SU-DHL-6 (cell line): ENCODE results near the gene NUBPL.
"Not testable (repeated sequence)": the region's sequence is repeated elsewhere in the genome, so short reads cannot be mapped to it uniquely, and the experiment has no call there.

ENCODE experiments used
- H2AFZ ChIP-seq: fragments of 200-600 bp; sonication (generic); 2 replicates; pipeline ENCODE4 v1.6.1; 2014; ENCODE audit warnings: low read depth, mild to moderate bottlenecking, moderate library complexity, mixed read lengths, antibody characterized with exemption, low read length; ENCODE audit not compliant: severe bottlenecking
- H3F3A ChIP-seq: fragments of 200-600 bp; shearing (Covaris generic); 2 replicates; pipeline ENCODE4 v1.6.0; 2016; ENCODE audit warnings: antibody characterized with exemption, mild to moderate bottlenecking; ENCODE audit not compliant: insufficient read depth
- H3K27ac ChIP-seq: fragments of 200-600 bp; sonication (generic); 2 replicates; pipeline ENCODE4 v1.5.1; 2016; ENCODE audit warnings: low read depth, mild to moderate bottlenecking, low read length, moderate library complexity, mixed read lengths
- H3K27me3 ChIP-seq: fragments of 200-600 bp; sonication (generic), shearing (Covaris generic); 2 replicates; pipeline ENCODE4 v1.6.0; 2014; ENCODE audit warnings: mild to moderate bottlenecking, low read length
- H3K36me3 ChIP-seq: fragments of 200-600 bp; sonication (generic); 2 replicates; pipeline ENCODE4 v1.6.1; 2014; ENCODE audit warnings: mild to moderate bottlenecking, low read length, mixed read lengths
- H3K4me2 ChIP-seq: fragments of 300-600, 200-600 bp; shearing (Covaris generic), sonication (generic); 2 replicates; pipeline ENCODE4 v1.6.0; 2014; ENCODE audit warnings: low read length, low read depth, mild to moderate bottlenecking; ENCODE audit not compliant: poor library complexity, severe bottlenecking
- H3K4me3 ChIP-seq: fragments of 200-600 bp; sonication (generic); 2 replicates; pipeline ENCODE4 v1.5.1; 2014; ENCODE audit warnings: antibody characterized with exemption, low read length, mild to moderate bottlenecking, mixed read lengths; ENCODE audit not compliant: insufficient read depth, poor library complexity, severe bottlenecking
- H3K79me2 ChIP-seq: fragments of 200-600 bp; sonication (generic); 2 replicates; pipeline ENCODE4 v1.6.1; 2014; ENCODE audit warnings: mild to moderate bottlenecking, low read length, moderate library complexity; ENCODE audit not compliant: insufficient read depth
- H3K9ac ChIP-seq: fragments of 200-600 bp; sonication (generic); 2 replicates; pipeline ENCODE4 v1.7.0; 2014; ENCODE audit warnings: mild to moderate bottlenecking, low read length
- H3K9me2 ChIP-seq: fragments of 200-600 bp; sonication (generic); replicated peaks from 2 replicates; pipeline ENCODE4 v1.6.1; 2014; ENCODE audit warnings: low read length; ENCODE audit not compliant: insufficient read depth
- H3K9me3 ChIP-seq: fragments of 200-600 bp; sonication (generic); 2 replicates; pipeline ENCODE4 v1.6.1; 2014; ENCODE audit warnings: low read length, mixed read lengths; ENCODE audit not compliant: insufficient read depth
- H4K20me1 ChIP-seq: fragments of 200-600 bp; sonication (generic); 2 replicates; pipeline ENCODE4 v1.6.1; 2014; ENCODE audit warnings: low read depth, mild to moderate bottlenecking, antibody characterized with exemption, low read length, moderate library complexity, mixed read lengths
- CTCF ChIP-seq: fragments of 200-600 bp; sonication (generic); IDR thresholded peaks from one replicate; pipeline ENCODE4 v1.5.1; 2017; ENCODE audit warnings: antibody characterized with exemption, mild to moderate bottlenecking, low read length, moderate library complexity; ENCODE audit not compliant: insufficient read depth, poor library complexity, severe bottlenecking
- EZH2phosphoT487 ChIP-seq: fragments of 200-600 bp; sonication (generic), shearing (Covaris generic); conservative IDR thresholded peaks from 2 replicates; pipeline ENCODE4 v1.6.1; 2018; ENCODE audit warnings: mild to moderate bottlenecking, antibody characterized with exemption, low read length, moderate library complexity, mixed read lengths

NUBPL gene

DNA sequence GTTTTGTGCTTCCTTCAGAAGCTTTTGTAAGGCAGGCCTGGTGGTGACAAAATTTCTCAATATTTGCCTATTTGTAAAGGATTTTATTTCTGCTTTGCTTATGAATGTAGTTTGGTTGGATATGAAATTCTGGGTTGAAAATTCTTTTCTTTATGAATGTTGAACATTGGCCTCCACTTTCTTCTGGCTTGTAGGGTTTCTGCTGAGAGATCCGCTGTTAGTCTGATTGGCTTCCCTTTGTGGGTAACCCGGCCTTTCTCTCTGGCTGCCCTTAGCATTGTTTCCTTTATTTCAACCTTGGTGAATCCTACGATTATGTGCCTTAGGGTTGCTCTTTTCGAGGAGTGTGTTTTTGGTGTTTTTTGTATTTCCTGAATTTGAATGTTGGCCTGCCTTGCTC, 58.2 kb downstream of the NUBPL start:
- H3K4me2 ChIP-seq: no peak overlapping the region
- no peak overlapping the region for H3K27ac ChIP-seq
- H3K9me3 ChIP-seq: peaks cover 21% of the 10 kb centered on the region; the same call in 1 of the 2 replicates
- no peak overlapping the region for H2AFZ ChIP-seq
- H3K4me3 ChIP-seq: no peak overlapping the region
- no peaks in the 10 kb centered on the region for H3K9me2 ChIP-seq
- H3K36me3 ChIP-seq: no peaks in the 10 kb centered on the region
- no peaks in the 10 kb centered on the region for H4K20me1 ChIP-seq
- H3F3A ChIP-seq: no peaks in the 10 kb centered on the region
- H3K79me2 ChIP-seq: no peaks in the 10 kb centered on the region
- TF ChIP-seq EZH2phosphoT487 (no peak), CTCF (no peak)
- no peaks in the 10 kb centered on the region for H3K27me3 ChIP-seq
- H3K9ac ChIP-seq: no peak overlapping the region

- not testable (repeated sequence) for H3K9me2 ChIP-seq, H3K79me2 ChIP-seq, H3K27me3 ChIP-seq, H3K27ac ChIP-seq, H2AFZ ChIP-seq, H3F3A ChIP-seq, H4K20me1 ChIP-seq, H3K4me3 ChIP-seq, H3K4me2 ChIP-seq, H3K36me3 ChIP-seq, H3K9ac ChIP-seq
- H3K9me3 ChIP-seq: peaks cover 21% of the 10 kb centered on the region; the same call in 1 of the 2 replicates
These were observed 59.7 kb downstream of the NUBPL start for GRCh38 chr14:31620898-31621297.

DNA sequence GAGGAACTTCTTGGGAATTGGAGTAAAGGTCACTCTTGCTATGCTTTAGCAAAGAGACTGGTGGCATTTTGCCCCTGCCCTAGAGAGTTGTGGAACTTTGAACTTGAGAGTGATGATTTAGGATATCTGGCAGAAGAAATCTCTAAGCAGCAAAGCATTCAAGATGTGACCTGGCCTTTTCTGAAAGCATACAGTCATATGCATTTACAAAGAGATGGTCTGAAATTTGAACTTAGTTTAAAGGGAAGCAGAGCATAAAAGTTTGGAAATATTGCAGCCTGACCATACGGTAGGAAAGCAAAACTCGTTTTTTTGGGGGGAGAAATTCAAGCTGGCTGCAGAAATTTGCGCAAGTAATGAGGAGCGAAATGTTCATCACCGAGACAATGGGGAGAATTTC, 60.9 kb downstream of the NUBPL start:
- H3K79me2 ChIP-seq: no peaks in the 10 kb centered on the region
- no peaks in the 10 kb centered on the region for H4K20me1 ChIP-seq
- no peaks in the 10 kb centered on the region for H3K27me3 ChIP-seq
- no peak overlapping the region for H2AFZ ChIP-seq
- no peaks in the 10 kb centered on the region for H3F3A ChIP-seq
- no peak overlapping the region for H3K27ac ChIP-seq
- TF ChIP-seq EZH2phosphoT487: no peak
- TF ChIP-seq CTCF: no peak
- peaks cover 21% of the 10 kb centered on the region; the same call in 1 of the 2 replicates for H3K9me3 ChIP-seq
- no peak overlapping the region for H3K4me2 ChIP-seq
- no peaks in the 10 kb centered on the region for H3K9me2 ChIP-seq
- H3K4me3 ChIP-seq: no peak overlapping the region
- no peaks in the 10 kb centered on the region for H3K36me3 ChIP-seq
- no peak overlapping the region for H3K9ac ChIP-seq

DNA sequence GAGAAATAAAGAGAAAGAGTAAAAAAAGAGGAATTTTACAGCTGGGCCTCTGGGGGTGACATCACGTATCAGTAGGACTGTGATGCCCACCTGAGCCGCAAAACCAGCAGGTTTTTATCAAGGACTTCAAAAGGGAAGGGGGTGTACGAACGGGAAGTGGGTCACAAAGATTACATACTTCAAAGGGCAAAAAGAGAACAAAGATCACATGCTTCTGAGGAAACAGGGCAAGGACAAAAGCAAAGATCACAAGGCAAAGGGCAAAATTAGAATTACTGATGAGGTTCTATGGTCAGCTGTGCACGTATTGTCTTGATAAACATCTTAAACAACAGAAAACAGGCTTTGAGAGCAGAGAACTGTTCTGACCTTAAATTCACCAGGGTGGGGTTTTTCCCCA, 91.7 kb downstream of the NUBPL start:
- not testable (repeated sequence) for H3K4me2 ChIP-seq, H2AFZ ChIP-seq, H4K20me1 ChIP-seq, H3K27ac ChIP-seq, H3K27me3 ChIP-seq, H3K4me3 ChIP-seq, H3K79me2 ChIP-seq, H3K9ac ChIP-seq, H3F3A ChIP-seq, H3K9me3 ChIP-seq, H3K36me3 ChIP-seq, H3K9me2 ChIP-seq
